Effector memory CD8-positive, alpha-beta T cell (primary cell): Measurements from ENCODE around the gene CADM3.

Experiments
- ATAC-seq: fragments of 150-1000 bp; cut with Tn5 transposase; replicated peaks from 2 replicates; pipeline ENCODE4 v1.10.0; 2021; ENCODE audit warnings: mild to moderate bottlenecking, moderate library complexity
- DNase-seq, 3 experiments: peaks; one replicate each; pipeline ENCODE4 v3.0.0; 2021
- H3K27ac Mint-ChIP-seq, 2 donors: one replicate each; pipeline ENCODE4 v1.8.0; 2022; ENCODE audit warnings: mild to moderate bottlenecking in 2 of 2, mixed read lengths in 2 of 2, moderate library complexity in 2 of 2
- H3K27me3 Mint-ChIP-seq, 2 donors: one replicate each; pipeline ENCODE4 v1.8.0; 2022; ENCODE audit warnings: mixed read lengths in 2 of 2
- H3K36me3 Mint-ChIP-seq: one replicate; pipeline ENCODE4 v1.8.0; 2022; ENCODE audit warnings: mild to moderate bottlenecking, moderate library complexity, mixed read lengths; ENCODE audit not compliant: insufficient read depth
- H3K4me1 Mint-ChIP-seq, 2 donors: one replicate each; pipeline ENCODE4 v1.8.0; 2022; ENCODE audit warnings: low read depth in 2 of 2, mixed read lengths in 2 of 2
- H3K4me3 Mint-ChIP-seq, 2 donors: one replicate each; pipeline ENCODE4 v1.8.0; 2022; ENCODE audit warnings: mild to moderate bottlenecking in 2 of 2, mixed read lengths in 2 of 2, moderate library complexity in 2 of 2
- H3K9me3 Mint-ChIP-seq, 2 donors: one replicate each; pipeline ENCODE4 v1.8.0; 2022; ENCODE audit warnings: mixed read lengths in 2 of 2

Gene CADM3

GRCh38 chr1:159161719-159162026, 9.7 kb upstream of the CADM3 start:
- ATAC-seq: no peak
- Mint-ChIP-seq H3K9me3 (no peaks in the 10 kb centered on the region), H3K27ac (no peak overlapping the region), H3K27me3 (peaks cover 63 to 65% of the 10 kb centered on the region in 2 donors), H3K4me1 (peaks cover 5% of the 10 kb centered on the region in 2 donors), H3K4me3 (no peak overlapping the region), H3K36me3 (no peaks in the 10 kb centered on the region)
- DNase-seq: no peak

- Mint-ChIP-seq H3K4me1 (peaks cover 5% of the 10 kb centered on the region in 2 donors), H3K4me3 (no peak overlapping the region), H3K9me3 (no peaks in the 10 kb centered on the region), H3K27ac (no peak overlapping the region), H3K27me3 (peaks cover 57 to 59% of the 10 kb centered on the region in 2 donors), H3K36me3 (no peaks in the 10 kb centered on the region)
- ATAC-seq (no peak), DNase-seq (no peak)
These were observed 8.7 kb upstream of the CADM3 start for GRCh38 chr1:159162516-159163265.

GRCh38 chr1:159163614-159164228, 7.7 kb upstream of the CADM3 start:
- no peak overlapping the region for H3K4me3 Mint-ChIP-seq
- no peak overlapping the region for H3K27ac Mint-ChIP-seq
- ATAC-seq (no peak), DNase-seq (no peak)
- H3K9me3 Mint-ChIP-seq: no peaks in the 10 kb centered on the region
- no peaks in the 10 kb centered on the region for H3K36me3 Mint-ChIP-seq
- peaks cover 62% of the 10 kb centered on the region in 2 donors for H3K27me3 Mint-ChIP-seq
- peaks cover 5% of the 10 kb centered on the region in 2 donors for H3K4me1 Mint-ChIP-seq

- DNase-seq (no peak), ATAC-seq (no peak)
- Mint-ChIP-seq H3K9me3 (no peaks in the 10 kb centered on the region), H3K36me3 (peaks cover 3% of the 10 kb centered on the region), H3K27me3 (peaks cover 77 to 78% of the 10 kb centered on the region in 2 donors), H3K4me1 (peaks cover 5 to 6% of the 10 kb centered on the region in 2 donors), H3K4me3 (no peak overlapping the region), H3K27ac (no peak overlapping the region)
These were observed 3.4 kb upstream of the CADM3 start for GRCh38 chr1:159168043-159168442.

GRCh38 chr1:159170639-159171038, 776 bp upstream of the CADM3 start:
- Mint-ChIP-seq H3K4me1 (peaks cover 5 to 6% of the 10 kb centered on the region in 2 donors), H3K9me3 (no peaks in the 10 kb centered on the region), H3K4me3 (peak overlapping the region in 1 of 2 donors; percentile 4), H3K27me3 (peaks cover 86 to 89% of the 10 kb centered on the region in 2 donors), H3K27ac (no peak overlapping the region), H3K36me3 (peaks cover 3% of the 10 kb centered on the region)
- ATAC-seq: no peak
- DNase-seq: no peak

GRCh38 chr1:159171688-159172501, 480 bp downstream of the CADM3 start:
- Mint-ChIP-seq H3K4me1 (peaks cover 5 to 6% of the 10 kb centered on the region in 2 donors), H3K27me3 (peaks cover 74 to 85% of the 10 kb centered on the region in 2 donors), H3K36me3 (peaks cover 3% of the 10 kb centered on the region), H3K27ac (no peak overlapping the region), H3K4me3 (peak overlapping the region in 1 of 2 donors; percentile 17), H3K9me3 (no peaks in the 10 kb centered on the region)
- DNase-seq (no peak), ATAC-seq (no peak)

- Mint-ChIP-seq H3K27me3 (peaks cover 71 to 80% of the 10 kb centered on the region in 2 donors), H3K4me1 (peaks cover 5 to 6% of the 10 kb centered on the region in 2 donors), H3K4me3 (no peak overlapping the region), H3K9me3 (no peaks in the 10 kb centered on the region), H3K36me3 (peaks cover 3% of the 10 kb centered on the region), H3K27ac (no peak overlapping the region)
- ATAC-seq (no peak), DNase-seq (no peak)
These were observed 1.3 kb downstream of the CADM3 start for GRCh38 chr1:159172614-159173291.

GRCh38 chr1:159173320-159173719, 1.9 kb downstream of the CADM3 start:
- H3K9me3 Mint-ChIP-seq: no peaks in the 10 kb centered on the region
- H3K4me1 Mint-ChIP-seq: peaks cover 5 to 6% of the 10 kb centered on the region in 2 donors
- no peak overlapping the region for H3K27ac Mint-ChIP-seq
- peaks cover 67 to 77% of the 10 kb centered on the region in 2 donors for H3K27me3 Mint-ChIP-seq
- no peak for ATAC-seq
- no peak overlapping the region for H3K4me3 Mint-ChIP-seq
- no peak for DNase-seq
- peaks cover 3% of the 10 kb centered on the region for H3K36me3 Mint-ChIP-seq

- H3K9me3 Mint-ChIP-seq: no peaks in the 10 kb centered on the region
- H3K27ac Mint-ChIP-seq: no peak overlapping the region
- H3K4me3 Mint-ChIP-seq: no peak overlapping the region
- ATAC-seq (no peak), DNase-seq (no peak)
- H3K4me1 Mint-ChIP-seq: peaks cover 5 to 6% of the 10 kb centered on the region in 2 donors
- H3K27me3 Mint-ChIP-seq: peaks cover 67 to 77% of the 10 kb centered on the region in 2 donors
- H3K36me3 Mint-ChIP-seq: peaks cover 3% of the 10 kb centered on the region
These were observed 4.2 kb downstream of the CADM3 start for GRCh38 chr1:159175571-159175970.

- Mint-ChIP-seq H3K27ac (no peak overlapping the region), H3K9me3 (no peaks in the 10 kb centered on the region), H3K4me1 (no peaks in the 10 kb centered on the region), H3K36me3 (no peaks in the 10 kb centered on the region), H3K27me3 (peaks cover 72 to 78% of the 10 kb centered on the region in 2 donors), H3K4me3 (no peak overlapping the region)
- ATAC-seq (peak; percentile 37), DNase-seq (no peak)
These were observed 6.0 kb downstream of the CADM3 start for GRCh38 chr1:159177272-159177907.

GRCh38 chr1:159179906-159180305, 8.5 kb downstream of the CADM3 start:
- Mint-ChIP-seq H3K4me3 (no peak overlapping the region), H3K36me3 (no peaks in the 10 kb centered on the region), H3K27ac (no peak overlapping the region), H3K9me3 (no peaks in the 10 kb centered on the region), H3K4me1 (no peaks in the 10 kb centered on the region), H3K27me3 (peaks cover 54 to 68% of the 10 kb centered on the region in 2 donors)
- ATAC-seq (no peak), DNase-seq (no peak)

GRCh38 chr1:159180516-159180915, 9.1 kb downstream of the CADM3 start:
- Mint-ChIP-seq H3K27ac (no peak overlapping the region), H3K9me3 (no peaks in the 10 kb centered on the region), H3K36me3 (no peaks in the 10 kb centered on the region), H3K4me3 (no peak overlapping the region), H3K27me3 (peaks cover 52 to 64% of the 10 kb centered on the region in 2 donors), H3K4me1 (no peaks in the 10 kb centered on the region)
- DNase-seq (no peak), ATAC-seq (no peak)
